CD14-positive monocyte (primary cell): Measurements from ENCODE around the gene EPHA1. TPM values are rescaled to one million over a fixed set of nuclear protein-coding genes. Genes with fewer than 3 reads are reported as not detected.
A peak's percentile ranks its signal among the peaks of the same experiment; 100 is the strongest.

ENCODE experiments used
- DNase-seq, 3 donors: peaks; one replicate each; pipeline ENCODE4 v3.0.0-alpha.2; 2011 to 2022
- H2AFZ ChIP-seq: 2 replicates; pipeline ENCODE4 v1.6.0; 2012; ENCODE audit warnings: mild to moderate bottlenecking, low read depth, low read length, inconsistent platforms; ENCODE audit not compliant: insufficient read depth, poor library complexity, severe bottlenecking
- H3K27ac ChIP-seq, 2 donors: 1 replicate in 1 of 2; 2 replicates in 1 of 2; pipeline ENCODE4 v1.5.1; 2012 to 2013; ENCODE audit warnings: low read length in 2 of 2, control low read depth in 1 of 2, inconsistent platforms in 1 of 2, low read depth in 1 of 2, mild to moderate bottlenecking in 1 of 2
- H3K27me3 ChIP-seq, 2 donors: one replicate each; pipeline versions ENCODE4 v1.6.0 to v1.6.1; 2011 to 2013; ENCODE audit warnings: low read length in 2 of 2; ENCODE audit not compliant: control insufficient read depth in 2 of 2, insufficient read depth in 2 of 2
- H3K36me3 ChIP-seq, 2 donors: replicated peaks in 1 of 2; 1 replicate in 1 of 2; 2 replicates in 1 of 2; pipeline versions ENCODE4 v1.5.1 to v1.6.1; 2012 to 2013; ENCODE audit warnings: low read length in 2 of 2, control low read depth in 1 of 2, inconsistent platforms in 1 of 2, mild to moderate bottlenecking in 1 of 2; ENCODE audit not compliant: insufficient read depth in 2 of 2, control insufficient read depth in 1 of 2
- H3K4me1 ChIP-seq, 2 donors: 1 replicate in 1 of 2; 2 replicates in 1 of 2; pipeline versions ENCODE4 v1.5.1 to v1.6.1; 2012 to 2013; ENCODE audit warnings: low read length in 2 of 2, control low read depth in 1 of 2, inconsistent platforms in 1 of 2, mild to moderate bottlenecking in 1 of 2, moderate library complexity in 1 of 2; ENCODE audit not compliant: insufficient read depth in 2 of 2, control insufficient read depth in 1 of 2
- H3K4me2 ChIP-seq: replicated peaks from 2 replicates; pipeline ENCODE3; 2012; ENCODE audit warnings: low read length, moderate library complexity, mild to moderate bottlenecking; ENCODE audit not compliant: poor library complexity, severe bottlenecking; ENCODE audit errors: extremely low read depth
- H3K4me3 ChIP-seq, 3 experiments: fragments of 200-600 bp in 1 of 3; sonication (generic) in 1 of 3; replicated peaks in 1 of 3; 1 replicate in 2 of 3; 2 replicates in 1 of 3; pipeline ENCODE4 v1.5.1; 2011 to 2013; ENCODE audit warnings: low read length in 3 of 3, mild to moderate bottlenecking in 3 of 3, control low read depth in 2 of 3, low read depth in 2 of 3, inconsistent platforms in 1 of 3, moderate library complexity in 1 of 3
- H3K79me2 ChIP-seq: 2 replicates; pipeline ENCODE4 v1.6.0; 2012; ENCODE audit warnings: mild to moderate bottlenecking, control low read depth, inconsistent platforms, low read length, moderate library complexity; ENCODE audit not compliant: insufficient read depth
- H3K9ac ChIP-seq: 2 replicates; pipeline ENCODE4 v1.6.0; 2017; ENCODE audit warnings: low read length, mild to moderate bottlenecking; ENCODE audit not compliant: insufficient read depth, poor library complexity, severe bottlenecking
- H3K9me3 ChIP-seq, 2 donors: replicated peaks in 1 of 2; 1 replicate in 1 of 2; 2 replicates in 1 of 2; pipeline versions ENCODE4 v1.5.1 to v1.6.1; 2012 to 2013; ENCODE audit warnings: low read length in 2 of 2, control low read depth in 1 of 2; ENCODE audit not compliant: control insufficient read depth in 1 of 2, insufficient read depth in 1 of 2
- H4K20me1 ChIP-seq: 2 replicates; pipeline ENCODE4 v1.6.0; 2012; ENCODE audit warnings: mild to moderate bottlenecking, low read length, control low read depth, moderate library complexity; ENCODE audit not compliant: insufficient read depth
- H3K27ac Mint-ChIP-seq, 7 donors: one replicate each; pipeline ENCODE4 v1.8.0; 2020; ENCODE audit warnings: mild to moderate bottlenecking in 7 of 7, mixed read lengths in 7 of 7, moderate library complexity in 6 of 7, inconsistent platforms in 2 of 7
- H3K27me3 Mint-ChIP-seq, 3 donors: one replicate each; pipeline ENCODE4 v1.8.0; 2021 to 2022; ENCODE audit warnings: low read depth in 3 of 3, mild to moderate bottlenecking in 3 of 3, mixed read lengths in 3 of 3, moderate library complexity in 3 of 3, inconsistent platforms in 1 of 3
- H3K36me3 Mint-ChIP-seq, 2 donors: one replicate each; pipeline ENCODE4 v1.8.0; 2020; ENCODE audit warnings: mixed read lengths in 2 of 2, inconsistent platforms in 1 of 2, mild to moderate bottlenecking in 1 of 2
- H3K4me1 Mint-ChIP-seq: one replicate; pipeline ENCODE4 v1.8.0; 2020; ENCODE audit warnings: mild to moderate bottlenecking, mixed read lengths
- H3K4me3 Mint-ChIP-seq, 2 donors: one replicate each; pipeline ENCODE4 v1.8.0; 2020; ENCODE audit warnings: mild to moderate bottlenecking in 2 of 2, mixed read lengths in 2 of 2, moderate library complexity in 1 of 2
- H3K9me3 Mint-ChIP-seq, 7 donors: one replicate each; pipeline ENCODE4 v1.8.0; 2020 to 2022; ENCODE audit warnings: mixed read lengths in 7 of 7, mild to moderate bottlenecking in 6 of 7, moderate library complexity in 6 of 7, inconsistent platforms in 2 of 7
- CTCF ChIP-seq: fragments of 200-600 bp; IDR thresholded peaks from one replicate; pipeline ENCODE4 v1.8.0; 2022; ENCODE audit warnings: antibody characterized with exemption, mild to moderate bottlenecking
- WGBS: methylation state at CpG from one replicate; pipeline ENCODE4 v1.1.5; 2013; ENCODE audit warnings: missing lambda C conversion rate; ENCODE audit not compliant: insufficient coverage; 5-methylcytosine and 5-hydroxymethylcytosine counted together
- intact Hi-C, 2 donors: fragments of 100-400 bp; cut with micrococcal nuclease; formaldehyde crosslinking; loops; one replicate each; pipeline versions ENCODE4 v1.15.0 to v1.15.1; 2023
- polyA plus RNA-seq, 3 donors: library from polyadenylated mRNA; depleted of rRNA in 1 of 3; unstranded in 2 of 3; stranded (reverse) in 1 of 3; fragments of 300-500 nt in 2 of 3; fragments of >200 nt in 1 of 3; fragmentation: Illumina TruSeq in 2 of 3; gene quantifications; 1 replicate in 2 of 3; 2 replicates in 1 of 3; pipeline ENCODE4 v1.2.3, GENCODE V29; 2012 to 2021

Gene EPHA1
- polyA plus RNA-seq, 3 donors = 0.50 to 0.95 TPM; not detected in 1

- Mint-ChIP-seq H3K4me3 (peak overlapping the region in 1 of 2 donors; percentile 22), H3K27ac (peak overlapping the region in 4 of 7 donors; percentile 1 to 68 (median 58)), H3K9me3 (no peaks in the 10 kb centered on the region), H3K4me1 (peaks cover 48% of the 10 kb centered on the region), H3K36me3 (peaks cover 31 to 42% of the 10 kb centered on the region in 2 donors), H3K27me3 (no peaks in the 10 kb centered on the region)
- Histone ChIP-seq H3K27me3 (no peaks in the 10 kb centered on the region), H2AFZ (no peak overlapping the region), H3K36me3 (peaks cover 26 to 35% of the 10 kb centered on the region in 2 donors), H4K20me1 (peaks cover 55% of the 10 kb centered on the region), H3K4me2 (no peak overlapping the region), H3K9me3 (no peaks in the 10 kb centered on the region), H3K9ac (no peak overlapping the region), H3K79me2 (peaks cover 9% of the 10 kb centered on the region), H3K4me3 (no peak overlapping the region), H3K4me1 (peaks cover 15 to 43% of the 10 kb centered on the region in 2 donors), H3K27ac (no peak overlapping the region)
- 63% methylated on average over 4 of the region's 6 CpGs for WGBS
- TF ChIP-seq CTCF = no peak
- no peak for DNase-seq
- intact Hi-C loops = no loop called here
Observed at GRCh38 chr7:143394777-143395176, 13.9 kb downstream of the EPHA1 start.

- Mint-ChIP-seq H3K4me1 (peaks cover 55% of the 10 kb centered on the region), H3K27me3 (no peaks in the 10 kb centered on the region), H3K4me3 (no peak overlapping the region), H3K27ac (peak overlapping the region in 2 of 7 donors; percentile 8 to 73), H3K36me3 (peaks cover 26 to 45% of the 10 kb centered on the region in 2 donors), H3K9me3 (no peaks in the 10 kb centered on the region)
- Histone ChIP-seq H3K9me3 (no peaks in the 10 kb centered on the region), H3K27me3 (no peaks in the 10 kb centered on the region), H3K4me2 (no peak overlapping the region), H4K20me1 (peaks cover 62% of the 10 kb centered on the region), H3K4me1 (peaks cover 15 to 50% of the 10 kb centered on the region in 2 donors), H2AFZ (no peak overlapping the region), H3K9ac (no peak overlapping the region), H3K27ac (peak overlapping the region in 1 of 2 donors; percentile 17), H3K79me2 (peaks cover 16% of the 10 kb centered on the region), H3K4me3 (no peak overlapping the region), H3K36me3 (peaks cover 33 to 42% of the 10 kb centered on the region in 2 donors)
- no peak for TF ChIP-seq CTCF
- WGBS = no CpG with 5 or more reads among the region's 6 CpGs
- DNase-seq = no peak
- intact Hi-C loops = no loop called here
Observed at GRCh38 chr7:143394068-143394467, 14.6 kb downstream of the EPHA1 start.
